H9 (cell line): ENCODE measurements around the gene DTD1. TPM values are rescaled to one million over a fixed set of nuclear protein-coding genes. Genes with fewer than 3 reads are reported as not detected.

ENCODE experiments used
- DNase-seq: peaks from one replicate; pipeline ENCODE4 v3.0.0-alpha.2; 2017
- H2AFZ ChIP-seq: one replicate; pipeline ENCODE4 v1.6.1; 2013; ENCODE audit warnings: mild to moderate bottlenecking, low read length, control low read depth, moderate library complexity
- H2AK5ac ChIP-seq: 2 replicates; pipeline ENCODE4 v1.6.1; 2013; ENCODE audit warnings: low read length, control low read depth, mixed read lengths; ENCODE audit not compliant: insufficient read length
- H2BK120ac ChIP-seq: one replicate; pipeline ENCODE4 v1.6.1; 2013; ENCODE audit warnings: low read depth, mild to moderate bottlenecking, low read length, control low read depth, inconsistent platforms; ENCODE audit not compliant: poor library complexity, severe bottlenecking
- H2BK12ac ChIP-seq: 2 replicates; pipeline ENCODE4 v1.6.1; 2013; ENCODE audit warnings: low read length, control low read depth, mixed read lengths, low read depth; ENCODE audit not compliant: insufficient read length
- H2BK15ac ChIP-seq: 2 replicates; pipeline ENCODE4 v1.6.1; 2013; ENCODE audit warnings: low read depth, low read length, control low read depth
- H2BK20ac ChIP-seq: one replicate; pipeline ENCODE4 v1.6.1; 2013; ENCODE audit warnings: low read depth, mild to moderate bottlenecking, low read length, control low read depth, inconsistent platforms; ENCODE audit not compliant: poor library complexity, severe bottlenecking
- H2BK5ac ChIP-seq: 2 replicates; pipeline ENCODE4 v1.6.1; 2013; ENCODE audit warnings: low read length, control low read depth, mixed read lengths; ENCODE audit not compliant: insufficient read length
- H3K14ac ChIP-seq: 2 replicates; pipeline ENCODE4 v1.6.1; 2013; ENCODE audit warnings: low read length, control low read depth; ENCODE audit not compliant: insufficient read depth
- H3K18ac ChIP-seq: 2 replicates; pipeline ENCODE4 v1.6.1; 2013; ENCODE audit warnings: low read depth, mild to moderate bottlenecking, mixed read lengths, low read length, control low read depth; ENCODE audit not compliant: insufficient read length
- H3K23ac ChIP-seq: 2 replicates; pipeline ENCODE4 v1.6.1; 2013; ENCODE audit warnings: low read length, control low read depth, mixed read lengths, low read depth; ENCODE audit not compliant: insufficient read length
- H3K23me2 ChIP-seq: 2 replicates; pipeline ENCODE4 v1.6.1; 2013; ENCODE audit warnings: low read depth, mild to moderate bottlenecking, mixed read lengths, low read length, control low read depth; ENCODE audit not compliant: insufficient read length, poor library complexity, severe bottlenecking
- H3K27ac ChIP-seq: 2 replicates; pipeline ENCODE4 v1.5.1; 2013; ENCODE audit warnings: low read length, control low read depth, mixed read lengths, low read depth; ENCODE audit not compliant: insufficient read length
- H3K27me3 ChIP-seq: 2 replicates; pipeline ENCODE4 v1.6.1; 2013; ENCODE audit warnings: low read length, control low read depth, inconsistent platforms; ENCODE audit not compliant: insufficient read depth
- H3K4ac ChIP-seq: 2 replicates; pipeline ENCODE4 v1.6.1; 2013; ENCODE audit warnings: low read depth, mild to moderate bottlenecking, control low read depth, inconsistent platforms, low read length, moderate library complexity
- H3K4me1 ChIP-seq: 2 replicates; pipeline ENCODE4 v1.6.1; 2013; ENCODE audit warnings: low read length, control low read depth, inconsistent platforms; ENCODE audit not compliant: insufficient read depth
- H3K4me2 ChIP-seq: 2 replicates; pipeline ENCODE4 v1.6.1; 2013; ENCODE audit warnings: low read length, control low read depth, mixed read lengths; ENCODE audit not compliant: insufficient read length, insufficient read depth
- H3K56ac ChIP-seq: 2 replicates; pipeline ENCODE4 v1.6.1; 2013; ENCODE audit warnings: low read depth, mild to moderate bottlenecking, mixed read lengths, low read length, control low read depth; ENCODE audit not compliant: insufficient read length
- H3K79me1 ChIP-seq: 2 replicates; pipeline ENCODE4 v1.6.1; 2013; ENCODE audit warnings: low read depth, mild to moderate bottlenecking, moderate library complexity, low read length, control low read depth, inconsistent platforms; ENCODE audit not compliant: insufficient read depth, poor library complexity, severe bottlenecking
- H3K79me2 ChIP-seq: 2 replicates; pipeline ENCODE4 v1.6.1; 2013; ENCODE audit warnings: low read length, control low read depth, inconsistent platforms; ENCODE audit not compliant: insufficient read depth
- H3K9ac ChIP-seq: 2 replicates; pipeline ENCODE4 v1.6.1; 2013; ENCODE audit warnings: low read length, control low read depth, mixed read lengths; ENCODE audit not compliant: insufficient read length; ENCODE audit errors: extremely low read depth
- H3K9me3 ChIP-seq: one replicate; pipeline ENCODE4 v1.6.1; 2013; ENCODE audit warnings: low read depth, low read length, inconsistent platforms; ENCODE audit not compliant: control insufficient read depth
- H3T11ph ChIP-seq: one replicate; pipeline ENCODE4 v1.6.1; 2013; ENCODE audit warnings: mild to moderate bottlenecking, low read length, control low read depth, inconsistent platforms
- H4K20me1 ChIP-seq: one replicate; pipeline ENCODE4 v1.6.1; 2013; ENCODE audit not compliant: control insufficient read depth, insufficient read length, insufficient read depth
- H4K5ac ChIP-seq: 2 replicates; pipeline ENCODE4 v1.6.1; 2013; ENCODE audit warnings: low read depth, mild to moderate bottlenecking, mixed read lengths, low read length, control low read depth; ENCODE audit not compliant: insufficient read length
- H4K8ac ChIP-seq: replicated peaks from 2 replicates; pipeline ENCODE4 v1.6.1; 2013; ENCODE audit warnings: low read length, control low read depth, mixed read lengths, low read depth; ENCODE audit not compliant: insufficient read length
- H4K91ac ChIP-seq: 2 replicates; pipeline ENCODE4 v1.6.1; 2013; ENCODE audit warnings: low read depth, mild to moderate bottlenecking, moderate library complexity, mixed read lengths, low read length, control low read depth; ENCODE audit not compliant: insufficient read length
- H3K27ac Mint-ChIP-seq, 3 experiments: 2 replicates in 2 of 3; 3 replicates in 1 of 3; pipeline ENCODE4 v1.8.0; 2020 to 2021; ENCODE audit warnings: mixed read lengths in 3 of 3, mild to moderate bottlenecking in 1 of 3, moderate library complexity in 1 of 3
- H3K27me3 Mint-ChIP-seq: 2 replicates; pipeline ENCODE4 v1.8.0; 2021; ENCODE audit warnings: low read depth, mild to moderate bottlenecking, moderate library complexity, mixed read lengths
- H3K36me3 Mint-ChIP-seq, 3 experiments: 2 replicates in 2 of 3; 3 replicates in 1 of 3; pipeline ENCODE4 v1.8.0; 2020 to 2021; ENCODE audit warnings: low read depth in 3 of 3, mixed read lengths in 3 of 3; ENCODE audit not compliant: insufficient read depth in 1 of 3
- H3K4me1 Mint-ChIP-seq, 2 experiments: 2 replicates each; pipeline ENCODE4 v1.8.0; 2020; ENCODE audit warnings: mixed read lengths in 2 of 2
- H3K4me3 Mint-ChIP-seq, 2 experiments: 2 replicates in 1 of 2; 3 replicates in 1 of 2; pipeline ENCODE4 v1.8.0; 2020 to 2021; ENCODE audit warnings: mild to moderate bottlenecking in 2 of 2, mixed read lengths in 2 of 2, moderate library complexity in 1 of 2
- H3K9me3 Mint-ChIP-seq, 2 experiments: 2 replicates in 1 of 2; 3 replicates in 1 of 2; pipeline ENCODE4 v1.8.0; 2020; ENCODE audit warnings: mild to moderate bottlenecking in 2 of 2, mixed read lengths in 2 of 2, moderate library complexity in 1 of 2
- WGBS: extraction: QIAGEN DNeasy Blood & Tissue Kit; methylation state at CpG from one replicate; pipeline ENCODE4 v1.1.7; 2013; ENCODE audit warnings: missing lambda C conversion rate, low lambda C conversion rate, mixed read lengths; ENCODE audit not compliant: insufficient read length; ENCODE audit errors: extremely low coverage; 5-methylcytosine and 5-hydroxymethylcytosine counted together
- total RNA-seq: library from RNA; stranded (reverse); gene quantifications from 2 replicates; pipeline ENCODE4 v1.2.1, GENCODE V29; 2021
- TF ChIP-seq, protein P1 (sequence below): fragments of 200-600 bp; sonication (generic); conservative IDR thresholded peaks from 3 replicates; pipeline ENCODE4 v1.8.0; 2021; ENCODE audit warnings: antibody characterized with exemption, mild to moderate bottlenecking

The DTD1 gene
- total RNA-seq, 1 experiment from 2014 or later, result 62.0 TPM

DNA sequence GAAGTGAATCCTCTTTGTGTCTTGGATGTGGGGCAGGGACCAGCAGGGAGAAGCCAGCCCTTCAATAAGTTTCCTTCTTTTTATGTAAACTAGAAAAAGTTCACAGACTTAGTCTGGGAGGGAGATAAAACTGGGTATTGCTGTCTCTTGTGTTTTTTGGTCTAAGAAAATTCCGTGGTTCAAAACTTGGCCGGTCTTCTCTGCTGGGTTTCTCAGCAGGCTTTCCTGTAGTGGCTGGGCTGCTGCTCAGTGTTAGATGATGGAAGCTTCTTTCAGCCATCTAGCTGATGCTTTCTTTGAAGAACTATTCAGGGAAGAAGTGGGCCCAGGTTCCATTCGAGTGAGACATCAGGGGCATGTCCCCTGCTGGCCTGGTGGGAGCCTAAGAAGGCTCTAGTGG, 155.0 kb downstream of the DTD1 start:
- Histone ChIP-seq H2BK120ac (no peak overlapping the region), H3K27ac (no peak overlapping the region), H2AFZ (no peak overlapping the region), H2BK15ac (no peak overlapping the region), H2BK12ac (no peak overlapping the region), H3K18ac (no peak overlapping the region), H3K14ac (no peak overlapping the region), H2BK20ac (no peak overlapping the region), H3K4ac (no peak overlapping the region), H4K8ac (no peak overlapping the region), H2AK5ac (no peak overlapping the region), H3K27me3 (no peaks in the 10 kb centered on the region), H3K4me1 (peaks cover 3% of the 10 kb centered on the region; the same call in 1 of the 2 replicates), H3K9me3 (no peaks in the 10 kb centered on the region), H4K20me1 (no peaks in the 10 kb centered on the region), H3K9ac (no peak overlapping the region), H3T11ph (no peak overlapping the region), H4K91ac (no peak overlapping the region), H3K4me2 (no peak overlapping the region), H3K79me1 (no peaks in the 10 kb centered on the region), H3K23ac (no peak overlapping the region), H2BK5ac (no peak overlapping the region), H3K23me2 (no peaks in the 10 kb centered on the region), H4K5ac (no peak overlapping the region), H3K56ac (no peak overlapping the region), H3K79me2 (no peaks in the 10 kb centered on the region)
- H3K4me1 Mint-ChIP-seq, result peaks cover 17 to 26% of the 10 kb centered on the region in 2 experiments
- H3K4me3 Mint-ChIP-seq, result no peak overlapping the region
- no peaks in the 10 kb centered on the region for H3K27me3 Mint-ChIP-seq
- WGBS, result no CpG with 5 or more reads among the region's 3 CpGs
- no peaks in the 10 kb centered on the region for H3K9me3 Mint-ChIP-seq
- DNase-seq, result no peak
- peaks cover 2 to 11% (median 5%) of the 10 kb centered on the region in 3 experiments; a peak in 4 of 7 replicates for H3K36me3 Mint-ChIP-seq
- H3K27ac Mint-ChIP-seq, result no peak overlapping the region
- TF ChIP-seq, protein P1, sequence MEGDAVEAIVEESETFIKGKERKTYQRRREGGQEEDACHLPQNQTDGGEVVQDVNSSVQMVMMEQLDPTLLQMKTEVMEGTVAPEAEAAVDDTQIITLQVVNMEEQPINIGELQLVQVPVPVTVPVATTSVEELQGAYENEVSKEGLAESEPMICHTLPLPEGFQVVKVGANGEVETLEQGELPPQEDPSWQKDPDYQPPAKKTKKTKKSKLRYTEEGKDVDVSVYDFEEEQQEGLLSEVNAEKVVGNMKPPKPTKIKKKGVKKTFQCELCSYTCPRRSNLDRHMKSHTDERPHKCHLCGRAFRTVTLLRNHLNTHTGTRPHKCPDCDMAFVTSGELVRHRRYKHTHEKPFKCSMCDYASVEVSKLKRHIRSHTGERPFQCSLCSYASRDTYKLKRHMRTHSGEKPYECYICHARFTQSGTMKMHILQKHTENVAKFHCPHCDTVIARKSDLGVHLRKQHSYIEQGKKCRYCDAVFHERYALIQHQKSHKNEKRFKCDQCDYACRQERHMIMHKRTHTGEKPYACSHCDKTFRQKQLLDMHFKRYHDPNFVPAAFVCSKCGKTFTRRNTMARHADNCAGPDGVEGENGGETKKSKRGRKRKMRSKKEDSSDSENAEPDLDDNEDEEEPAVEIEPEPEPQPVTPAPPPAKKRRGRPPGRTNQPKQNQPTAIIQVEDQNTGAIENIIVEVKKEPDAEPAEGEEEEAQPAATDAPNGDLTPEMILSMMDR, result no peak
